SK-MEL-5 (cell line): Measurements from ENCODE around the gene DARS1. TPM values are rescaled to one million over a fixed set of nuclear protein-coding genes. Genes with fewer than 3 reads are reported as not detected.

ENCODE experiments used
- DNase-seq: peaks from one replicate; pipeline ENCODE4 v3.0.0-alpha.2; 2016; ENCODE audit warnings: low read depth, low spot score
- in situ Hi-C: cut with HindIII; loops from 2 replicates; pipeline ENCODE4 v1.10.0; 2016; ENCODE audit warnings: low sequenced_read_pairs, high pct_unique_total_duplicates, low pct_unique_long_range_greater_than_20kb
- total RNA-seq: library from RNA; depleted of rRNA; stranded (reverse); fragments of >200 nt; shearing (Covaris generic); gene quantifications from 2 replicates; pipeline ENCODE4 v1.2.3, GENCODE V29; 2014

DARS1 gene
- total RNA-seq, 1 experiment from 2014 or later: 145 TPM

GRCh38 chr2:136019825-136020224 lies 34.4 kb upstream of the DARS1 start:
- in situ Hi-C loops: no loop called here

GRCh38 chr2:136019306-136019705 lies 33.9 kb upstream of the DARS1 start:
- DNase-seq: no peak
- in situ Hi-C loops: no loop called here

More at GRCh38 chr2:136019825-136020224, 34.4 kb upstream of the DARS1 start:
- no peak for DNase-seq

- in situ Hi-C loops: no loop called here
- no peak for DNase-seq
Measured at GRCh38 chr2:136017786-136018185, 32.4 kb upstream of the DARS1 start.

- in situ Hi-C loops: no loop called here
- no peak for DNase-seq
Measured at GRCh38 chr2:136016836-136017235, 31.4 kb upstream of the DARS1 start.

GRCh38 chr2:136016427-136016826 lies 31.0 kb upstream of the DARS1 start:
- no peak for DNase-seq
- in situ Hi-C loops: no loop called here

GRCh38 chr2:136015699-136016098 lies 30.3 kb upstream of the DARS1 start:
- in situ Hi-C loops: no loop called here
- DNase-seq: no peak

GRCh38 chr2:136014411-136014810 lies 29.0 kb upstream of the DARS1 start:
- no peak for DNase-seq
- in situ Hi-C loops: no loop called here

GRCh38 chr2:136013955-136014354 lies 28.5 kb upstream of the DARS1 start:
- peak; percentile 21 for DNase-seq
- in situ Hi-C loops: no loop called here

GRCh38 chr2:136013136-136013685 lies 27.8 kb upstream of the DARS1 start:
- in situ Hi-C loops: no loop called here
- DNase-seq: no peak

- in situ Hi-C loops: no loop called here
- DNase-seq: no peak
Measured at GRCh38 chr2:136012315-136012714, 26.9 kb upstream of the DARS1 start.

GRCh38 chr2:136010126-136010525 lies 24.7 kb upstream of the DARS1 start:
- in situ Hi-C loops: no loop called here
- DNase-seq: no peak

GRCh38 chr2:136008205-136008865 lies 22.9 kb upstream of the DARS1 start:
- DNase-seq: no peak
- in situ Hi-C loops: no loop called here

- no peak for DNase-seq
- in situ Hi-C loops: no loop called here
Measured at GRCh38 chr2:136006658-136007057, 21.2 kb upstream of the DARS1 start.

GRCh38 chr2:136005462-136006196 lies 20.2 kb upstream of the DARS1 start:
- in situ Hi-C loops: no loop called here
- no peak for DNase-seq

GRCh38 chr2:136004965-136005364 lies 19.5 kb upstream of the DARS1 start:
- DNase-seq: no peak
- in situ Hi-C loops: no loop called here

GRCh38 chr2:136001131-136001530 lies 15.7 kb upstream of the DARS1 start:
- in situ Hi-C loops: no loop called here
- DNase-seq: no peak

GRCh38 chr2:136000502-136000901 lies 15.1 kb upstream of the DARS1 start:
- DNase-seq: no peak
- in situ Hi-C loops: no loop called here

GRCh38 chr2:135999899-136000298 lies 14.5 kb upstream of the DARS1 start:
- in situ Hi-C loops: no loop called here
- no peak for DNase-seq

- in situ Hi-C loops: no loop called here
- DNase-seq: no peak
Measured at GRCh38 chr2:135998879-135999278, 13.5 kb upstream of the DARS1 start.
